GM12891 (cell line): ENCODE measurements around the gene RHEB.

Experiments
- POLR2A ChIP-seq: IDR thresholded peaks from 2 replicates; pipeline ENCODE4 v1.6.1; 2011; ENCODE audit warnings: low read depth, low read length, control low read depth
- POLR2AphosphoS5 ChIP-seq: IDR thresholded peaks from 2 replicates; pipeline ENCODE4 v1.6.1; 2011; ENCODE audit warnings: low read depth, low read length, control low read depth
- SPI1 ChIP-seq: IDR thresholded peaks from 2 replicates; pipeline ENCODE4 v1.6.1; 2011; ENCODE audit warnings: low read depth, low read length, control low read depth
- TAF1 ChIP-seq: IDR thresholded peaks from 2 replicates; pipeline ENCODE4 v1.6.1; 2011; ENCODE audit warnings: low read depth, low read length, control low read depth

- TF ChIP-seq POLR2A (no peak), SPI1 (no peak), POLR2AphosphoS5 (no peak), TAF1 (no peak)
These were observed 5.2 kb upstream of the RHEB start for GRCh38 chr7:151524845-151525244.
